Measurements from ENCODE around the gene ZBTB47. TPM values are rescaled to one million over a fixed set of nuclear protein-coding genes. Genes with fewer than 3 reads are reported as not detected.

Gene ZBTB47
- total and polyA plus RNA-seq, 2 donors (not counting 3 experiments of a cell fraction or from before 2014, with no cell fraction given): 10.6 to 14.5 TPM

DNA sequence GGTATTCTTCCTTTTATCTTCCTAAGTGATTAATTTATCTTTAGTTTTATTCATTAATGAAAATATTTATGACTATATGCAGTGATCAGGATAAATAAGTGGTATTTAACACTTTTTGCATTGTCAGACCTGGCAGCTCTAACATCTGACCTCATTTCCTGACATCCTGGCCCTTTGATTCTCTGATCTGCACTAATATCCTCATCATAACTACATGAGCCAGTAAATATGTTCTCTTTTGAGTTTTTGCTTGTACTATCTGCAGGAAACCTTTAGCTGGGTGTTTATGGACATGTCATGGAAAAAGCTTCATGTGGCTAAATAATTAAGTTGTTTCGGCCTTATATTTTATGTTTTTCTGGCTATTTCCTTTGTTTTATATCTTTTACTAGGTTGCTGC, 42.5 kb upstream of the ZBTB47 start:
- Histone ChIP-seq H2AFZ (ENCODE audit: low read depth, low read length) (no peak overlapping the region), H3K9me3 (replicated peaks; ENCODE audit: control insufficient read depth, insufficient read depth, low read length) (no peaks in the 10 kb centered on the region), H3K4me3 (replicated peaks in 1 of 3; ENCODE audit: insufficient read depth in 1 of 3, low read depth in 1 of 3, low read length in 3 of 3) (no peak overlapping the region), H4K20me1 (replicated peaks; ENCODE audit: control insufficient read depth, extremely low read depth, insufficient read depth, low read length) (peaks cover 4% of the 10 kb centered on the region), H3K79me2 (ENCODE audit: control insufficient read depth, insufficient read depth, low read length) (peaks cover 93% of the 10 kb centered on the region), H3K27ac (ENCODE audit: insufficient read depth, low read depth, low read length) (peak overlapping the region; percentile 30), H3K9ac (replicated peaks; ENCODE audit: extremely low read depth, insufficient read depth, low read length) (no peak overlapping the region), H3K4me1 (ENCODE audit: control insufficient read depth, extremely low read depth, insufficient read depth, low read length) (peaks cover 32% of the 10 kb centered on the region), H3K4me2 (ENCODE audit: insufficient read depth, low read length) (peak overlapping the region; percentile 53), H3K27me3 (ENCODE audit: control insufficient read depth in 2 of 2, insufficient read depth in 2 of 2, low read length in 2 of 2) (no peaks in the 10 kb centered on the region), H3K36me3 (ENCODE audit: control insufficient read depth in 2 of 2, extremely low read depth in 1 of 2, insufficient read depth in 2 of 2, low read length in 2 of 2) (peaks cover 2 to 3% of the 10 kb centered on the region in 2 experiments), H3K9me1 (replicated peaks; ENCODE audit: control insufficient read depth, extremely low read depth, insufficient read depth, low read length) (no peaks in the 10 kb centered on the region)
- intact Hi-C loops (cut with micrococcal nuclease) (loop anchor here (1.0 kb wide), 1 partner anchor 8 kb away; no protein-coding TSS in a partner anchor), dilution Hi-C loops (cut with MboI; ENCODE audit: extremely low pct_ligation_motif_present, low sequenced_read_pairs) (no loop called here)
- ChIA-PET CTCF (interaction anchor here (0.6 to 1.9 kb wide), 4 partner anchors 10 to 38 kb away, joined by 3 to 10 read pairs (median 4); partner anchors contain the start of gene NKTR), POLR2A (no interaction called here)
- DNase-seq (ENCODE audit: low read depth, low spot score) (peak; percentile 55), FAIRE-seq (peak; percentile 21)
- no TSS peak for BruUV-seq (replicated peaks)
- TF ChIP-seq MYC (IDR thresholded peaks at IDR 0.05; ENCODE audit: low read depth, low read length) (no peak), FOS (IDR thresholded peaks at IDR 0.05; ENCODE audit: borderline replicate concordance, insufficient read depth, low read length) (no peak)

DNA sequence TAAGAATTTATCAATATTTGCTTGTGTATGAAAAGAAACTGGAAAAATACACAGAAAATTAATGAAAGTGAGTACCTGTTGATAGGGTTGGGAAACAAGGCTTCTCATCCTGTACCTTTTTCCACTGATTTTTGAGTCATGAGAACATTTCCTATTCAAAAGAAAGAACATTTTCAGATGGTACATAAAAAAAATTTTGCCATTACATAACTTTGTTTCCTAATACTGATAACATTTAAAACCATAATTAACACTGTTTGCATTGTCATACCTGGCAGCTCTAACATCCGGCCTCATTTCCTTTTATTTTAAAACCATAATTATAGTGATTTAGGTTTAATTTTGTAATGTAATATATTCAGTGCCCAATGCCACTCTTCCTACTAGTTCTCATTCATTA, 41.3 kb upstream of the ZBTB47 start:
- Histone ChIP-seq H3K9me3 (replicated peaks; ENCODE audit: control insufficient read depth, insufficient read depth, low read length) (no peaks in the 10 kb centered on the region), H3K79me2 (ENCODE audit: control insufficient read depth, insufficient read depth, low read length) (peaks cover 95% of the 10 kb centered on the region), H3K9ac (replicated peaks; ENCODE audit: extremely low read depth, insufficient read depth, low read length) (no peak overlapping the region), H4K20me1 (replicated peaks; ENCODE audit: control insufficient read depth, extremely low read depth, insufficient read depth, low read length) (peaks cover 5% of the 10 kb centered on the region), H3K27me3 (ENCODE audit: control insufficient read depth in 2 of 2, insufficient read depth in 2 of 2, low read length in 2 of 2) (no peaks in the 10 kb centered on the region), H3K27ac (ENCODE audit: insufficient read depth, low read depth, low read length) (no peak overlapping the region), H3K4me2 (ENCODE audit: insufficient read depth, low read length) (peak overlapping the region; percentile 23), H3K9me1 (replicated peaks; ENCODE audit: control insufficient read depth, extremely low read depth, insufficient read depth, low read length) (no peaks in the 10 kb centered on the region), H2AFZ (ENCODE audit: low read depth, low read length) (no peak overlapping the region), H3K4me1 (ENCODE audit: control insufficient read depth, extremely low read depth, insufficient read depth, low read length) (peaks cover 32% of the 10 kb centered on the region), H3K4me3 (replicated peaks in 1 of 3; ENCODE audit: insufficient read depth in 1 of 3, low read depth in 1 of 3, low read length in 3 of 3) (no peak overlapping the region), H3K36me3 (ENCODE audit: control insufficient read depth in 2 of 2, extremely low read depth in 1 of 2, insufficient read depth in 2 of 2, low read length in 2 of 2) (peaks cover 0 to 3% of the 10 kb centered on the region in 2 experiments)
- POLR2A ChIA-PET: no interaction called here
- no peak for FAIRE-seq
- intact Hi-C loops (cut with micrococcal nuclease) (loop anchor here (2.0 kb wide), 1 partner anchor 39 kb away; no protein-coding TSS in a partner anchor), dilution Hi-C loops (cut with MboI; ENCODE audit: extremely low pct_ligation_motif_present, low sequenced_read_pairs) (no loop called here)
- CTCF ChIA-PET: interaction anchor here (1.1 to 2.3 kb wide), 5 partner anchors 9 to 30 kb away, joined by 3 to 28 read pairs (median 9); partner anchors contain the start of gene NKTR
- DNase-seq (ENCODE audit: low read depth, low spot score): peak; percentile 27
- BruUV-seq (replicated peaks): no TSS peak
- TF ChIP-seq POLR2AphosphoS5 (IDR thresholded peaks at IDR 0.05; ENCODE audit: insufficient read depth, low read depth, low read length) (no peak), JUN (IDR thresholded peaks at IDR 0.05; ENCODE audit: borderline replicate concordance, insufficient read depth, insufficient read length, low read depth) (peak; percentile 9), FOS (IDR thresholded peaks at IDR 0.05; ENCODE audit: borderline replicate concordance, insufficient read depth, low read length) (no peak), POLR2A (IDR thresholded peaks at IDR 0.05; ENCODE audit: low read depth, low read length) (no peak)
- TF ChIP-seq, protein P1, sequence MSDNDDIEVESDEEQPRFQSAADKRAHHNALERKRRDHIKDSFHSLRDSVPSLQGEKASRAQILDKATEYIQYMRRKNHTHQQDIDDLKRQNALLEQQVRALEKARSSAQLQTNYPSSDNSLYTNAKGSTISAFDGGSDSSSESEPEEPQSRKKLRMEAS (IDR thresholded peaks at IDR 0.05; ENCODE audit: insufficient read depth, insufficient read length): no peak
